ENCODE results near the gene FAT2.

- TF ChIP-seq TOX (CRISPR knock-in tag; IDR thresholded peaks at IDR 0.05; ENCODE audit: borderline replicate concordance) (no peak), ISL1 (CRISPR knock-in tag; IDR thresholded peaks at IDR 0.05) (no peak), ESRRG (CRISPR knock-in tag; IDR thresholded peaks at IDR 0.05) (no peak), SNAI2 (CRISPR knock-in tag; IDR thresholded peaks at IDR 0.05) (no peak), ARNTL (CRISPR knock-in tag; IDR thresholded peaks at IDR 0.05; ENCODE audit: borderline replicate concordance, low read depth) (no peak), RARB (CRISPR knock-in tag; IDR thresholded peaks at IDR 0.05) (no peak)
These were observed 10.3 kb upstream of the FAT2 start for GRCh38 chr5:151601391-151601790.

All from SK-N-SH treated with all-trans-retinoic acid at 6 μM for 48 hours (cell line).